Neural cell (in vitro differentiated cells): Measurements from ENCODE around the gene MGAT4A. TPM values are rescaled to one million over a fixed set of nuclear protein-coding genes. Genes with fewer than 3 reads are reported as not detected.

Source experiments
- H2AFZ ChIP-seq: fragments of 200-600, 300-800 bp; sonication (generic), shearing (Covaris generic); 2 replicates; pipeline ENCODE4 v1.6.0; 2014; ENCODE audit warnings: low read depth, mild to moderate bottlenecking, antibody characterized with exemption, low read length, moderate library complexity
- H3F3A ChIP-seq: fragments of 200-600 bp; shearing (Covaris generic); 2 replicates; pipeline ENCODE4 v1.6.1; 2016; ENCODE audit warnings: mild to moderate bottlenecking, moderate library complexity, mixed read lengths, antibody characterized with exemption, low read length; ENCODE audit not compliant: insufficient read depth, poor library complexity, severe bottlenecking
- H3K27ac ChIP-seq: fragments of 200-600, 300-800 bp; sonication (generic), shearing (Covaris generic); 2 replicates; pipeline ENCODE4 v1.5.1; 2014; ENCODE audit warnings: mild to moderate bottlenecking, low read length, moderate library complexity
- H3K27me3 ChIP-seq: fragments of 300-800, 200-600 bp; sonication (generic), shearing (Covaris generic); 2 replicates; pipeline ENCODE4 v1.6.0; 2014; ENCODE audit warnings: mild to moderate bottlenecking, low read depth, low read length, moderate library complexity; ENCODE audit not compliant: insufficient read depth
- H3K36me3 ChIP-seq: fragments of 300-800, 200-600 bp; sonication (generic), shearing (Covaris generic); 2 replicates; pipeline ENCODE4 v1.5.1; 2014; ENCODE audit warnings: mild to moderate bottlenecking, antibody characterized with exemption, low read length, moderate library complexity; ENCODE audit not compliant: insufficient read depth
- H3K4me2 ChIP-seq: fragments of 300-800, 200-600 bp; sonication (generic), shearing (Covaris generic); 2 replicates; pipeline ENCODE4 v1.6.0; 2014; ENCODE audit warnings: mild to moderate bottlenecking, low read length
- H3K4me3 ChIP-seq: fragments of 300-800, 200-600 bp; sonication (generic), shearing (Covaris generic); 2 replicates; pipeline ENCODE4 v1.5.1; 2014; ENCODE audit warnings: mild to moderate bottlenecking, low read length, moderate library complexity
- H3K79me2 ChIP-seq: fragments of 200-600 bp; shearing (Covaris generic); replicated peaks from 2 replicates; pipeline ENCODE4 v1.6.0; 2014; ENCODE audit warnings: mild to moderate bottlenecking, low read length, moderate library complexity; ENCODE audit not compliant: insufficient read depth
- H3K9ac ChIP-seq: fragments of 300-800, 200-600 bp; sonication (generic), shearing (Covaris generic); 2 replicates; pipeline ENCODE4 v1.6.1; 2016; ENCODE audit warnings: mild to moderate bottlenecking, low read length, mixed read lengths
- H3K9me2 ChIP-seq: fragments of 200-600 bp; shearing (Covaris generic); 2 replicates; pipeline ENCODE4 v1.6.1; 2016; ENCODE audit warnings: mild to moderate bottlenecking, low read length, mixed read lengths; ENCODE audit not compliant: insufficient read depth
- H3K9me3 ChIP-seq: fragments of 200-600, 300-800 bp; sonication (generic), shearing (Covaris generic); 2 replicates; pipeline ENCODE4 v1.6.1; 2016; ENCODE audit warnings: mild to moderate bottlenecking, mixed run types, low read length, moderate library complexity, mixed read lengths
- H4K20me1 ChIP-seq: fragments of 200-600 bp; shearing (Covaris generic); 2 replicates; pipeline ENCODE4 v1.6.1; 2016; ENCODE audit warnings: mild to moderate bottlenecking, mixed run types; ENCODE audit not compliant: insufficient read depth
- CTCF ChIP-seq: fragments of 450-650 bp; IDR thresholded peaks from 2 replicates; pipeline ENCODE4 v1.5.1; 2014; ENCODE audit warnings: antibody characterized with exemption, mild to moderate bottlenecking, moderate library complexity; ENCODE audit not compliant: poor library complexity, severe bottlenecking
- EP300 ChIP-seq: fragments of 450-650 bp; conservative IDR thresholded peaks from 2 replicates; pipeline ENCODE4 v1.6.1; 2014; ENCODE audit warnings: antibody characterized with exemption, mild to moderate bottlenecking, moderate library complexity; ENCODE audit not compliant: poor library complexity, severe bottlenecking
- EZH2 ChIP-seq: fragments of 200-600, 300-800 bp; shearing (Covaris generic), sonication (generic); IDR thresholded peaks from 2 replicates; pipeline ENCODE4 v1.6.1; 2014; ENCODE audit warnings: antibody characterized with exemption, low read length, borderline replicate concordance, mild to moderate bottlenecking; ENCODE audit not compliant: insufficient read depth, poor library complexity, severe bottlenecking
- MXI1 ChIP-seq: fragments of 450-650 bp; conservative IDR thresholded peaks from 2 replicates; pipeline ENCODE4 v1.6.1; 2014; ENCODE audit warnings: antibody characterized with exemption, mild to moderate bottlenecking; ENCODE audit not compliant: poor library complexity, severe bottlenecking
- POLR2AphosphoS5 ChIP-seq: IDR thresholded peaks from 2 replicates; pipeline ENCODE4 v1.6.1; 2012
- RAD21 ChIP-seq: fragments of 450-650 bp; conservative IDR thresholded peaks from 2 replicates; pipeline ENCODE4 v1.6.1; 2014; ENCODE audit warnings: antibody characterized with exemption, mild to moderate bottlenecking, moderate library complexity
- SMC3 ChIP-seq: fragments of 450-650 bp; conservative IDR thresholded peaks from 2 replicates; pipeline ENCODE4 v1.6.1; 2014; ENCODE audit warnings: antibody characterized with exemption, mild to moderate bottlenecking, moderate library complexity; ENCODE audit not compliant: poor library complexity
- TAF1 ChIP-seq: IDR thresholded peaks from 2 replicates; pipeline ENCODE4 v1.6.1; 2012; ENCODE audit warnings: low read depth
- polyA plus RNA-seq: library from polyadenylated mRNA; depleted of rRNA; stranded (reverse); fragments of >200 nt; gene quantifications from 2 replicates; pipeline ENCODE4 v1.2.3, GENCODE V29; 2014
- TF ChIP-seq, protein P1 (sequence below): IDR thresholded peaks from 2 replicates; pipeline ENCODE4 v1.6.1; 2012; ENCODE audit warnings: borderline replicate concordance

MGAT4A gene
- polyA plus RNA-seq, 1 donor from 2014 or later = 54.8 TPM

- Histone ChIP-seq H3K27ac (no peak overlapping the region), H3K36me3 (peaks cover 4% of the 10 kb centered on the region), H3F3A (no peaks in the 10 kb centered on the region), H3K9me2 (no peaks in the 10 kb centered on the region), H2AFZ (no peak overlapping the region), H3K4me2 (no peak overlapping the region), H4K20me1 (no peaks in the 10 kb centered on the region), H3K9me3 (no peaks in the 10 kb centered on the region), H3K79me2 (no peaks in the 10 kb centered on the region), H3K9ac (no peak overlapping the region), H3K27me3 (no peaks in the 10 kb centered on the region), H3K4me3 (no peak overlapping the region)
- no peak for TF ChIP-seq TAF1
- no peak for TF ChIP-seq RAD21
- TF ChIP-seq, protein P1, sequence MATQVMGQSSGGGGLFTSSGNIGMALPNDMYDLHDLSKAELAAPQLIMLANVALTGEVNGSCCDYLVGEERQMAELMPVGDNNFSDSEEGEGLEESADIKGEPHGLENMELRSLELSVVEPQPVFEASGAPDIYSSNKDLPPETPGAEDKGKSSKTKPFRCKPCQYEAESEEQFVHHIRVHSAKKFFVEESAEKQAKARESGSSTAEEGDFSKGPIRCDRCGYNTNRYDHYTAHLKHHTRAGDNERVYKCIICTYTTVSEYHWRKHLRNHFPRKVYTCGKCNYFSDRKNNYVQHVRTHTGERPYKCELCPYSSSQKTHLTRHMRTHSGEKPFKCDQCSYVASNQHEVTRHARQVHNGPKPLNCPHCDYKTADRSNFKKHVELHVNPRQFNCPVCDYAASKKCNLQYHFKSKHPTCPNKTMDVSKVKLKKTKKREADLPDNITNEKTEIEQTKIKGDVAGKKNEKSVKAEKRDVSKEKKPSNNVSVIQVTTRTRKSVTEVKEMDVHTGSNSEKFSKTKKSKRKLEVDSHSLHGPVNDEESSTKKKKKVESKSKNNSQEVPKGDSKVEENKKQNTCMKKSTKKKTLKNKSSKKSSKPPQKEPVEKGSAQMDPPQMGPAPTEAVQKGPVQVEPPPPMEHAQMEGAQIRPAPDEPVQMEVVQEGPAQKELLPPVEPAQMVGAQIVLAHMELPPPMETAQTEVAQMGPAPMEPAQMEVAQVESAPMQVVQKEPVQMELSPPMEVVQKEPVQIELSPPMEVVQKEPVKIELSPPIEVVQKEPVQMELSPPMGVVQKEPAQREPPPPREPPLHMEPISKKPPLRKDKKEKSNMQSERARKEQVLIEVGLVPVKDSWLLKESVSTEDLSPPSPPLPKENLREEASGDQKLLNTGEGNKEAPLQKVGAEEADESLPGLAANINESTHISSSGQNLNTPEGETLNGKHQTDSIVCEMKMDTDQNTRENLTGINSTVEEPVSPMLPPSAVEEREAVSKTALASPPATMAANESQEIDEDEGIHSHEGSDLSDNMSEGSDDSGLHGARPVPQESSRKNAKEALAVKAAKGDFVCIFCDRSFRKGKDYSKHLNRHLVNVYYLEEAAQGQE = no peak
- no peak for TF ChIP-seq EZH2
- TF ChIP-seq CTCF = no peak
- no peak for TF ChIP-seq POLR2AphosphoS5
- no peak for TF ChIP-seq EP300
- no peak for TF ChIP-seq SMC3
- TF ChIP-seq MXI1 = no peak
Measured at GRCh38 chr2:98572676-98573075, 158.3 kb downstream of the MGAT4A start.

DNA sequence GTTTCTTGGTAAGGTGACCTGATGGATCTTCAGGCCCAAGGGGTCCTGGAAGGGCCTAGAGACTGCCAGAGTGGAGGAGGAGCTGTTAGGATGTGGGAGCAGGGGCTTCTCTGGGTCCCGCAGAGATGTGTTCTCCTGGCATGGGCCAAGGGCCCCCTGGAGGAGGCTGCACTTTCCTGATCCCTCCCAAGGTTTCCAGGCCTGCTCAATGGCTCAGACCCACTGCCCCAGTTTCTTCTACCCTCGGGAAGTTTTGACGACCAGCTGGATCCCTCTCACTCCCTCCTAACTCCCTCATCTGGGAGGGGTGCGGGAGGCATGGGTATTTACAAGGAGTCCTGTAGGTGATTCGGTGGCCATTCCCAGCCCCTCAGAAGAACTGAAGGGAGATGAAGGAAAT is 158.7 kb downstream of the MGAT4A start:
- no peak overlapping the region for H3K9ac ChIP-seq
- no peaks in the 10 kb centered on the region for H3K9me2 ChIP-seq
- no peaks in the 10 kb centered on the region for H3K79me2 ChIP-seq
- H3K36me3 ChIP-seq = peaks cover 4% of the 10 kb centered on the region
- TF ChIP-seq TAF1 (no peak), RAD21 (no peak), MXI1 (no peak), CTCF (no peak), EZH2 (no peak), SMC3 (no peak), EP300 (no peak), POLR2AphosphoS5 (no peak)
- TF ChIP-seq, protein P1 = no peak
- no peak overlapping the region for H3K4me2 ChIP-seq
- H3K4me3 ChIP-seq = no peak overlapping the region
- no peak overlapping the region for H3K27ac ChIP-seq
- H3F3A ChIP-seq = no peaks in the 10 kb centered on the region
- H3K27me3 ChIP-seq = no peaks in the 10 kb centered on the region
- no peaks in the 10 kb centered on the region for H4K20me1 ChIP-seq
- H2AFZ ChIP-seq = no peak overlapping the region
- H3K9me3 ChIP-seq = no peaks in the 10 kb centered on the region
